A673 (cell line): ENCODE data around the gene ARFGEF2. TPM values are rescaled to one million over a fixed set of nuclear protein-coding genes. Genes with fewer than 3 reads are reported as not detected.

ENCODE experiments used
- BruUV-seq: library from RNA; stranded (reverse); fragments of 400-500 nt; replicated peaks from 2 replicates; lab custom pipeline; 2021; lab: Mats Ljungman, UMichigan
- CTCF ChIA-PET: fragments of 300-600 bp; sonication (Branson Sonifier 250); formaldehyde crosslinking; loops from one replicate; lab custom pipeline; 2022; ENCODE audit warnings: antibody characterized with exemption; lab: Charles Lee
- POLR2A ChIA-PET: fragments of 300-600 bp; sonication (Branson Sonifier 250); formaldehyde crosslinking; loops from one replicate; lab custom pipeline; 2022; ENCODE audit warnings: antibody characterized with exemption; ENCODE audit not compliant: low non-redundant PET; lab: Charles Lee
- DNase-seq: peaks from one replicate; pipeline ENCODE4 v3.0.0-alpha.2; 2015; ENCODE audit warnings: low spot score
- H3K27ac ChIP-seq: fragments of 200-600 bp; sonication (generic); 2 replicates; pipeline ENCODE4 v1.5.1; 2016; ENCODE audit warnings: mixed run types, low read depth, mild to moderate bottlenecking, mixed read lengths, antibody characterized with exemption, low read length; ENCODE audit not compliant: poor library complexity, severe bottlenecking
- H3K27me3 ChIP-seq: fragments of 200-600 bp; sonication (generic); replicated peaks from 2 replicates; pipeline ENCODE4 v1.6.1; 2017; ENCODE audit warnings: mixed run types, low read depth, mild to moderate bottlenecking, mixed read lengths, antibody characterized with exemption, low read length; ENCODE audit not compliant: insufficient read depth, poor library complexity
- H3K36me3 ChIP-seq: fragments of 200-600 bp; sonication (generic); 2 replicates; pipeline ENCODE4 v1.6.1; 2016; ENCODE audit warnings: mixed run types, mild to moderate bottlenecking, mixed read lengths, antibody characterized with exemption, low read length; ENCODE audit not compliant: insufficient read depth, poor library complexity, severe bottlenecking
- H3K4me1 ChIP-seq: fragments of 200-600 bp; sonication (generic); 2 replicates; pipeline ENCODE4 v1.6.1; 2017; ENCODE audit warnings: mixed run types, mild to moderate bottlenecking, mixed read lengths, antibody characterized with exemption, low read length; ENCODE audit not compliant: insufficient read depth, poor library complexity, severe bottlenecking
- H3K4me3 ChIP-seq: fragments of 200-600 bp; sonication (generic); 2 replicates; pipeline ENCODE4 v1.5.1; 2016; ENCODE audit warnings: low read depth, mixed run types, mild to moderate bottlenecking, mixed read lengths, low read length; ENCODE audit not compliant: poor library complexity, severe bottlenecking
- H3K9me3 ChIP-seq: fragments of 200-600 bp; sonication (generic); 2 replicates; pipeline ENCODE4 v1.6.1; 2016; ENCODE audit warnings: mixed run types, low read depth, mild to moderate bottlenecking, mixed read lengths, antibody characterized with exemption, low read length; ENCODE audit not compliant: poor library complexity, severe bottlenecking
- CTCF ChIP-seq: fragments of 300-800, 200-600 bp; sonication (generic); conservative IDR thresholded peaks from 2 replicates; pipeline ENCODE4 v1.5.1; 2017; ENCODE audit warnings: low read depth, mild to moderate bottlenecking, antibody characterized with exemption, low read length, moderate library complexity, mixed read lengths
- EZH2 ChIP-seq: fragments of 200-600 bp; sonication (generic); IDR thresholded peaks from 2 replicates; pipeline ENCODE4 v1.6.1; 2017; ENCODE audit warnings: borderline replicate concordance, low read depth, mild to moderate bottlenecking, mixed read lengths, antibody characterized with exemption, low read length; ENCODE audit not compliant: poor library complexity, severe bottlenecking
- intact Hi-C: fragments of 100-400 bp; cut with micrococcal nuclease; formaldehyde crosslinking; loops from one replicate; pipeline ENCODE4 v1.10.0; 2022; ENCODE audit not compliant: unreplicated experiment
- total RNA-seq: library from RNA; stranded (reverse); gene quantifications from 2 replicates; pipeline ENCODE4 v1.2.3, GENCODE V29; 2021

ARFGEF2 gene
- total RNA-seq, 1 experiment from 2014 or later: 26.1 TPM

GRCh38 chr20:48957533-48957932 lies 36.0 kb downstream of the ARFGEF2 start:
- intact Hi-C loops: no loop called here
- CTCF ChIA-PET: interaction anchor here (1.0 kb wide), 1 partner anchor 300 kb away, joined by 3 read pairs; no protein-coding TSS in a partner anchor
- POLR2A ChIA-PET: no interaction called here
- no peaks in the 10 kb centered on the region for H3K4me1 ChIP-seq
- H3K4me3 ChIP-seq: no peak overlapping the region
- TF ChIP-seq CTCF (no peak), EZH2 (no peak)
- no peaks in the 10 kb centered on the region for H3K27me3 ChIP-seq
- H3K9me3 ChIP-seq: no peaks in the 10 kb centered on the region
- no peak overlapping the region for H3K27ac ChIP-seq
- H3K36me3 ChIP-seq: peaks cover 22% of the 10 kb centered on the region
- DNase-seq: no peak
- no TSS peak for BruUV-seq

GRCh38 chr20:48958743-48959142 lies 37.2 kb downstream of the ARFGEF2 start:
- intact Hi-C loops: no loop called here
- Histone ChIP-seq H3K4me3 (no peak overlapping the region), H3K36me3 (peaks cover 19% of the 10 kb centered on the region), H3K27me3 (no peaks in the 10 kb centered on the region), H3K4me1 (no peaks in the 10 kb centered on the region), H3K9me3 (no peaks in the 10 kb centered on the region), H3K27ac (no peak overlapping the region)
- POLR2A ChIA-PET: interaction anchor here (0.7 kb wide), 1 partner anchor 87 kb away, joined by 8 read pairs; no protein-coding TSS in a partner anchor
- no TSS peak for BruUV-seq
- DNase-seq: no peak
- TF ChIP-seq EZH2 (no peak), CTCF (no peak)
- CTCF ChIA-PET: no interaction called here

GRCh38 chr20:48959899-48960550 lies 38.5 kb downstream of the ARFGEF2 start:
- no peaks in the 10 kb centered on the region for H3K27me3 ChIP-seq
- POLR2A ChIA-PET: no interaction called here
- no TSS peak for BruUV-seq
- no peak overlapping the region for H3K4me3 ChIP-seq
- CTCF ChIA-PET: interaction anchor here (0.5 kb wide), 1 partner anchor 259 kb away, joined by 3 read pairs; the partner anchor contains the start of gene DDX27
- H3K36me3 ChIP-seq: peaks cover 13% of the 10 kb centered on the region
- intact Hi-C loops: no loop called here
- no peaks in the 10 kb centered on the region for H3K4me1 ChIP-seq
- no peak for TF ChIP-seq EZH2
- no peak for TF ChIP-seq CTCF
- H3K27ac ChIP-seq: no peak overlapping the region
- no peaks in the 10 kb centered on the region for H3K9me3 ChIP-seq
- DNase-seq: no peak
